NCI-H510A treated with DMSO at 0.1 percent for 48 hours (cell line): ENCODE results near the gene PXDN.

ENCODE experiments used
- DNase-seq: peaks from one replicate; lab custom pipeline; 2025; lab: John Stamatoyannopoulos, UW

The PXDN gene

DNA sequence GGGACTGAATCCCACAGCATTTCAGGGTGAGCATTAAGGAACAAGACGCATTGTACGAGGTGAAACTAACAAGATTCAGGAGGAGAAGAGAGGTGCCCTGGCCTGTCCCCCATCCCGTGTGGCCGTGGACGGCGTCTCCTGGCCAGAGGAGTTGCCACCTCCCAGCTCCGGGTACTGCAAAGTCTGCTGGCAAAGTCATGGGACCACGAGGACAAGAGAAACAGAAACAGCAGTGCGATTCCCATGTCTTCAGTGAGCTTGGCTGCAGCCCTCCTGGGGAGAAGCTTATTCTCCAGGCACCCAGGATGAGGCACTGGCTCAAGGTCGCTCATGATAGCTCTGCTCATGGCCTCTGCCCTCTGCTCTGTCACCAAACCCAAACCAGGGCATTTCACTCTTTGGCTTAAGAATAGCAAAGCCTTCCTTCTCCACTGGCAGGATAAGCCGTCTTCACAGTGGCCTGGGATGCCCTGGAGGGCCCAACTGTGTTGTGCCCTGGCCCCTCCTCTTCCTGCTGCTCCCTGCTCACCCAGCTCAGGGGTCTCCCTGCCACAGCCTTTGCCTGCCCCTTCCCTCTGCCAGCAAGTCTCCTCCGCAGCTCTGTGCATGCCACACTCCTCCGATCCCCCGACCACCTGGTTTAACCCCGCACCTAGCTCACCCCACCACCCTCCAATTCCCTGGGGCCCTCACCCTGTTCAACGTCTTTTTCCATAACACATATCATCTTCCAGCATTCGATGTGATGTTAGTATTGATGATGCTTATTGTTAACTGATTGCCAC lies 144.8 kb downstream of the PXDN start:
- no peak for DNase-seq

DNA sequence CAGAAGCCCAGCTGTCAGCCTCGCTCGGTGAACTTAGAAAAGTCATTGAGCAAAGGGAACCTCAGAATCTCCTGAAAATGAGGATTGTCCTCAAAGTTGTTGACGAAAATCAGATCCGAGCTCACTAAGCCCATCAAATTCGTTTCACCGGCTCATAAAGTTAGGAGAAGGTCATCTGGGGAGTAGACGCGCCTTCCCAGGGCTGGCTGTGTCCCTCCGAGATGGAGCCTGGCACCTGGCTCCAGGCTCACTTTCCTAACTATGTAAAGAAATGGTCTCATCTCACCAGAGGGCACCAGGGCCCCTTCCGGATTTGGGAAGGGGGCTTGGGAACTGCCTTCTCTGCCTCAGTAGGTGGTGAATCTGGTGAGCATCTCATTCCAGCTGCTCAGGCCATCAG lies 145.5 kb downstream of the PXDN start:
- DNase-seq = no peak

DNA sequence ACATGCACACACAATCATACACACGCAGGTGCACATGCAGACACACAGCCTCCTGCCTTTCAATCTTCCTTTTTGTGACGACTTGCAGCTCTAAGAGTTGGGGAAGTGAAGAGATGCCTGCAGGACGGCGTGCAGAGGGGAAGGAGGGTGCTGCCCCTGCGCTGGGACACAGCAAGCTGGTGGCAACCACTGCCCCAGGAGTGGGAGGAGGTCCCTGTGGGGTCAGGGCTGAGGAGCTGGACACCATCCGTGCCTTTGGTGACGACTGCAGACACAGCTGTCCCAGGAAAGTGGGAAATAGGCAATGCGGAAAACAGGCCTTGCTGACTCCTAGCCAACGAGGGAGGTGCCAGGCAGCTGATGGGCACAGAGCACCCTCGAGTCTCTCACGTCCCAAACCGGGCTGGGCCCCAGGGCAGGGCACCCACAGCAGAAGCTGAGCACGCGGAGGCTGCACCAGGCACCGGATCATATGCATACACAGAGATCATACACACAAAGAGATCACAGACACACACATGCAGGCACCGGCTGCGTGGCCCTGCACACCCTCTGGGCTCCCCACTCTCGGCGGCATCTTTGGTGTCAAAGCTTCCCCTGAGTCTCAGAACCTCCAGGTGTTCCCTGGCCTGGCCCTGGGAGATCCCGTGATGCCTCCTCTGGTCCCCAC lies 146.1 kb downstream of the PXDN start:
- DNase-seq = no peak

DNA sequence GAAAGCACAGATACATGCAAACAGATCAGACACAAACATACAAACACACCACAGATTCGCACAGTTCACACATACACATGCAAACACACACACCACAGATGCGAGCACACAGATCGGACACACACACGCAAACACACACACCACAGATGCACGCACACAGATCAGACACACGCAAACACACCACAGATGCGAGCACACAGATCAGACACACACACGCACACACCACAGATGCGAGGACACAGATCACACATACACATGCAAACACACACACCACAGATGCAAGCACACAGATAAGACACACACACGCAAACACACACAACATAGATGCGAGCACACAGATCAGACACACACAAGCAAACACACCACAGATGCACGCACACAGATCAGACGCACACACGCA lies 149.0 kb downstream of the PXDN start:
- DNase-seq = no peak

DNA sequence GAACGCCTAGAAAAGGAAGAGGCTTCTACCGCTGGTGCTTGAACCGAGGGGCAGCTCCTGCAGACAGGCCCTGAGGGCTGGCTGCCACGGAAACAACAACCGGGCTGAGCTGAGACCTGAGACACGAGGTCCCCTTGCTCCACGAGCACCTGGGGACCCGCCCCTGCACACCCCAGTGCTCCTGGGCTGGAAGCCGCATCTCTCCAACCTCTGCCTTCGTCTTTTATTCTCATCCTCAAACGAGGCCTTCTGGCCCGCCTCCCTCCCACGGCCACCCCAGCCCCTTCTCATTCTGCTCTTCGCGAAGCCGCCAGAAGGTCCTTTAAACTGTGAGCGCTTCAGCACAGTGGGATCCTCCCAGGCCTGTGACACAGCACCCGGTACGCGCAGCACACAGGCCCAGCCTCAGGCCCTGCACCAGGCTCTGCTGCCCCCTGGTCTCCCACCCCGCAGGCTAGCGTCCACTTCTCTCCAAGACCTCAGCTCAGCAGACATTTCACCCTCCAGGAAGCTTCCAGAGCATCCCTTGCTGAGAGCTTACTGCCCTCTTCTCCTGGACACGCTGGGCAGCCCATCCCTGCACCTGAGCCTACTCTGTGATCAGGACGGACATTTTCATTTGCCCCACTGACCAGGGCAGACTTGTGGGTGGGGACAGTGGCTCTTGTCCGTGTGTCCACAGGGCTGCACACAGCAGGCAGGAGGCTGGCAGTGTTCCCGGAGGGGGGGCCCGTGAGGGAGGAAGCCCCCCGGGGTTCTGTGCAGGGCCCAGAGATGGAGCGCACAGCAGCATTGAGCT lies 149.7 kb downstream of the PXDN start:
- DNase-seq = no peak

DNA sequence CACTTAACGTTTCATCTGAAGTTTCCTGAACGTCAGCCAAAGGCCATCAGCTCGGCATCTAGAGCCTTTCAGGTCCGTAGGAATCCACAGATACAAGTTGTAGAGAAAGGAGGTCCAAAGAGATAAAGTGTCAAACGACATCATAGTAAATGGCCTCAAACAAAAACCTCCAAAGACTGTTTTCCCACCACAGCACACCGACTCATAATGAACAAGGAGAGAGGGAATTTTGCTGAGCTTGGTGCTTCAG lies 150.3 kb downstream of the PXDN start:
- DNase-seq = no peak

DNA sequence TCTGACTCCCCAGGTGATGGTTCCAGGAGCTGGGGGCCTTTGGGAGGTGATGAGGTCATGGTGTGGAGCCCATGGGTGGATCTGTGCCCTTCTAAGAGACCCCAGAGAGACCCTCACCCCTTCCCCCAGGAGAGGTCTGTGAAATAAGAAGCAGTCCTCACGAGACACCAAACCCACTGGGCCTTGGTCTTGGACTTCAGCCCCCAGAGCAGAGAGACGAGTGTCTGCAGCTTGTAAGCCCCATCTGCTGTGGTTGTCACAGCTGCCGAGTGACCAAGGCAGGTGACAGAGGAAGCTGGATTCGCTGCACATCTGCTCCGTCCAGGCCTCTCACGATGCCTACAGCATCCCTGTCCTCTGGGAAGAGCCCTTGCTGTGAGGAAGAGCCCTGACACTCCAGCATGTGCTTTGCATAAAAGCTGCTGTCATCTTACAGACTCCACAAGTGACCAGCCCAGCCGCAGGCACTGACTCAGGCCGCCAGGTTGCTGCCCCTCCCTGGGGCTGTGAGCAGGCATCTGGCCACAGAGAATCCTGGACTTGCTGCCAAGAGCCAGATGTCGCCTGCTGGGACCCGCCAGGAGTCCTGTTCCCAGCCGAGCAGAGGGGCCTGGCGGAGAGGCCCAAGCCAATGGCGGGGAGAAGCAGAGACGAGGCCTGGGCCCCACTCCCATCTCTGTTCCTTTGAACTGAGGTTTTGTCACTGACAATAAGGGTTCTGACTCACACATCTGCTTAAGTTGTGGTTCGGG lies 150.8 kb downstream of the PXDN start:
- peak; percentile 50 for DNase-seq

DNA sequence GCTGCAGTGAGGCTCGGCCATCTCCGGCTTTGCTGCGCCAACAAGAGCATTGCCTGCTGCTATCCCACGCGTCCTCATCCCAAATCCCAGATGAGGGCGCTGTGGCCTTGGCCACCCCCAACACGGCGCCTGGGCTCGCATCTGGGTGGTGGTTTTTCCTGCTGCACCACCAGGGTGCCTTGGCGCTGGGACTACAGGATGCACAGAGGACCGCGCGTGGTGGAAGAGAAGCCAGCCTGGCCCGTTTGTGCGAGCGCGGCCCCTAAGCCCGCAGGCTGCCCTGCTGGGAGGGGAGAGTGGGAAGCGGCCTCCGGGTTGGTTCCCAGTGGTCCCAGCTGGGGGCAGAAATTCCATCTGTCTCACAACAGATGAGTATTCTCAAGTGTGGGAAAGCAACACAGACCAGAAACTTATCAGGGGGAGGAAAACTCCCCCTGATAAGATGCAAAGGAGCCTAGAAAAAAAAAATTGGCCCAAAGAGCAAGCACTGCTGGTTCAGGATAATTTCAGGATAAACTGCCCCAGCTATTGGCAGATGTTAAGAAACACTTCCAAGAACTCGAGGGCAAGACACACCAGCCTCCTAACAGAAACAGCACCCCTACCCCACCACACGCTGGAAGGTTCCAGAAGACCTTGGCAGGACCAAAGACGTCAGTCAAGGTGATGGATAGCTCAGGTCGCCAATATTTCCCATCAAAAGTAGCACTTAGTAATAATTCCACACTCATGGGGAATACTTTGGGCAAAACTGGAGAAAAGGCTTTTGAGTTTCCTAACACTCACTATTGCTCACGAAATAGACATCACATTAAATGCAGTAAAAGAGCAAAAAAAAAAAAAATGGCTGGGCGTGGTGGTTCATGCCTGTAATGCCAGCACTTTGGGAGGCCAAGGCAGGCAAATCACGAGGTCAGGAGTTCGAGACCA lies 152.1 kb downstream of the PXDN start:
- no peak for DNase-seq

DNA sequence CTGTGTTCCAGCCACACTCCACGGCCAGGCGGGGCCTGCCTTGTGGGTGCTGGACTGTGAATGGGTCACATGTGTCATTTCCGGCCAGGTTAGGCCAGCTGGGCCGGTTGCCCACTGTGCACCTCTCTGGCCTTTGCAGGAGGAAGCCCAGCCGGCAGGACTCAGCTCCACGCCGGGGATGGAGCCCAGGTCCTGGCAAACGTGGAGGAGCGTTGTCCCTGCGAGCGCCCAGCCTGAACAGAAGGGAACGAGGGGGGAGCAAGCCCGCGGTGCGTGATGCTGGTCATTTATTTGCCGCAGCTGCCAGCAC lies 152.9 kb downstream of the PXDN start:
- no peak for DNase-seq

DNA sequence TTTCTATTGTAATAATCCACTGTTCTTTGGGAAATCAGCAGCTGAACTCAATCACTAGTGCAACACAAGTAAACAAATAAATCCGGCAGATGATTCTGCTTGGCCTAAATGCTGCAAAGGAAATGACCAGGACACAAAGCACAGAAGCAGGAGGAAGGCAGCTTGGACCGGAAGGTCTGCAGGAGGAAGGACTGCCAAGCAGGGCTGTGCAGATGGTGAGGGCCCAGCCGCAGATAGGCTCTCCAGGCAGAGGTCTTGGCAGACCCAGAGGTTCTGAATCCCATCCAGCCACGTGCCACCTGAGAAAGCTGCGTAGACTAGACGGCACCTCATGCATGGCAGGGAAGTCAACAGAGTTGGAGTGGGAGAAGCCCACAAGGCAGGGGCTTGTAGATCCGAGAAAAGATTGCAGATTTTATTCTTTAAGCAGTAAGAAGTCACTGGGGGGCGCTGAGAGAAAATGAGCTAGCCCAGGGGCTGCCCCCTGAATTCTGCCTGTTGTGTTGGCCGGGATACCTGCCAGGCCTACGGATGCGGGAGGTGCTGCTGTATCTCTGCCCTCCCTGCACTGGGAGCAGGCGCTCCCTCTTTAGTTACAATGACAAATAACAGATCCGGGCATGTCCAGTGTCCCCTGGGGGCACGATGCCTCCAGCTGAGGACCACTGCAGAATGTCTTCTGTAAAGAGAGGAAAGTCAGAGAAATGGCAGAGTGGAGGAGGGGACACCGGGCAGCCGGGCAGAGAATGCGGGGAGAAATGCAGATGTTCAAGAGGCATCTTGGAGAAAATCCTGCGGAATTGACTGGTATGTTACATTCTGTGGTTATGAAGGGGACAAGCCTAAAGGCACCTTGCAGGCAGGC lies 153.5 kb downstream of the PXDN start:
- DNase-seq = no peak

DNA sequence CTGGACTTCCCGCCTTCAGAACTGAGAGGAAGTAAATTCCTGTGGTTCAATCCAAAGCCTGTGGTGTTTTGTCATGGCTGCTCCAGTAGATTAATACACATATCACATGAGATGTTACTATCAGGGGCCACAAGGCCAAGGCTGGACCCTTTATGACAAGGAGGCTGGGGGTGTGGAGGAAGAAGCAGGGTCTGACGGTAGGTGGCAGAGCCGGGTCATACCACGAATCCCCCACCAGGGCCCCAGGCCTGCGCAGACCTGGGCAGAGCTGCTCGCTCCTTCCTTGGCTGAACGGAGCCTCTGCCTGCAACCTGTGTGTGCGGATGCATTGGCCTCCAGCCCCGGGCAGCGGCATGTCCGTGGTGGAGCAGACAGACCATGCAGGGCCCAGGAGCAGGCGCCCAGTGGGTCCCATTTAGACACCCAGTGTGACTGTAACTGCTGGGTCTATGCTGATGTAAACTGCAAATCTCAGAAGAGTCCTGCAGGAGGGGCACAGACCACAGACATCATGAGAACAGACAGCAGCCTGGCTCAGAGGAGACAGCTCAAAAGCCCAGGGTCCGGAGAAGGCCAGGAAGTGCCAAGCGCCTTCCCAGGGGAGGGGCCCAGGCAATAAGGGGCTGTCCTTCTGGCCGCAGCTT lies 155.2 kb downstream of the PXDN start:
- no peak for DNase-seq

DNA sequence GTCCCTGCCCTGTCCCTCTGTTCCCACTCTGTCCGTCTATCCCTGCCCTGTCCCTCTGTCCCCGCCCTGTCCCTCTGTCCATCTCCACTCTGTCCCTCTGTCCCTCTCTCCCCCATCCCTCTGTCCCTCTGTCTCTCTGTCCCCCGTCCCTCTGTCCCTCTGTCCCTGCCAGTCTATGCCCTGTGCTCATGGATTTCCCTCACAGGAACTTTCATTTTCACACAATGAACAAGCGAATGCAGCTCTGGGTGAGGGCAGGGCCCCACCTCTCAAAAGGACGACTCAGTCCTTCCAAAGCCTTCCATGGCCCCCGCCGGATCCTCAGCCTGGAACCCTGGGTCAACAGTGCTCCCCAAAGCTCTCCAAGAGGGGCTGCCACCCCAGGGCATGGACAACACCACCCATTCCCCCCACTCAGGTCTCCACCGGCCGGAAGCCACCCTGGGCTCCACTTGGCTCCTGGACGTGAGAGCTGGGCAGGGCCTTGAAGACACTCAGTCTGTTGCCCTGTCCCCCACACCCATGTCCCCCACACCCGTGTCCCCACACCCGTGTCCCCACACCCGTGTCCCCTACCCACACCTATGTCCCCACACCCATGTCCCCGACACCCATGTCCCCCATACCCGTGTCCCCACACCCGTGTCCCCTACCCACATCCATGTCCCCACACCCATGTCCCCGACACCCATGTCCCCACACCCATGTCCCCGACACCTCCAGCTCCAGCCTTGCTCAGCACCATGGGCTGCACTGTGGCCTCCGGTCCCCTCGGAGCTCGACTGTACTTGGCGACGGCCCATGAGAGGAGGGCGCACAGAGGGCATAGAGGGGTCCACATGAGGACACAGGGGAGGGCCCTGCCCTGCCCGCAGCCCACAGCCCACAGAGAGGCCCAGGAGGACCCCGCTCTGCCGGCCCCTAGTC lies 156.0 kb downstream of the PXDN start:
- DNase-seq = no peak

DNA sequence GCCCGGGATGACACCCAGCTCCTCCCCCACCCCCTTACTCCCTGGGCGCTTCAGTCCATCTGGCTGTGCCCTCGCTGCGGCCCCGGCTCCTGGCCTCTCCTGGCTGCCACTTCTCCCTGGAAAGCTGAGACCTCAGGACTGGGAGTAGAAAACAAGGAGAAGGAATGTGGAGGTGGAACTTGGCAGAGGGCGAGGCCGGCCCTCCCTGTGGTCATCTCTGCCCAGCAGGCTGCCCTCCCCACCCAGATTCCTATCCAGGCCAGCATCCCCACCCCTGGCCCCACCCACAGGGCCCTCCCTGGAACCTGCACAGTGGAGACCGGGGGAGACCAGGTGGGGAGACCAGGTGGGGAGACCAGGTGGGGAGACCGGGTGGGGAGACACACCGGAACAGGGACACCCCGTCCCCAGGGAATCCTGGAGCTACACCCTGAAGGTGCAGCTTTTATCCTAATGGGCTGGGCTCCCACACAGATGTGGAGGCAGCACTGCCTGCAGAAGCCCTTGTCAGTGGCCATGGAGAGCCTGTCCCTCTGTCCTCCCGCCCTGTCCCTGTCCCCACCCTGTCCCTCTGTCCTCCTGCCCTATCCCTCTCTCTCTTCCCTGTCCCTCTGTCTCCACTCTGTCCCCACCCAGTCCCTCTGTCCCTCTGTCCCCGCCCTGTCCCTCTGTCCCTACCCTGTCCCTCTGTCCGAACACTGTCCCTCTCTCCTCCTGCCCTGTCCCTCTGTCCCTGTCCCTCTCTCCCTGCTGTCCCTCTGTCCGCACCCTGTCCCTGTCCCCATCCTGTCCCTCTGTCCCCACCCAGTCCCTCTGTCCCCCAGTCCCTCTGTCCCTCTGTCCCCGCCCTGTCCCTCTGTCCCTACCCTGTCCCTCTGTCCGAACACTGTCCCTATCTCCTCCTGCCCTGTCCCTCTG lies 157.1 kb downstream of the PXDN start:
- DNase-seq = no peak

DNA sequence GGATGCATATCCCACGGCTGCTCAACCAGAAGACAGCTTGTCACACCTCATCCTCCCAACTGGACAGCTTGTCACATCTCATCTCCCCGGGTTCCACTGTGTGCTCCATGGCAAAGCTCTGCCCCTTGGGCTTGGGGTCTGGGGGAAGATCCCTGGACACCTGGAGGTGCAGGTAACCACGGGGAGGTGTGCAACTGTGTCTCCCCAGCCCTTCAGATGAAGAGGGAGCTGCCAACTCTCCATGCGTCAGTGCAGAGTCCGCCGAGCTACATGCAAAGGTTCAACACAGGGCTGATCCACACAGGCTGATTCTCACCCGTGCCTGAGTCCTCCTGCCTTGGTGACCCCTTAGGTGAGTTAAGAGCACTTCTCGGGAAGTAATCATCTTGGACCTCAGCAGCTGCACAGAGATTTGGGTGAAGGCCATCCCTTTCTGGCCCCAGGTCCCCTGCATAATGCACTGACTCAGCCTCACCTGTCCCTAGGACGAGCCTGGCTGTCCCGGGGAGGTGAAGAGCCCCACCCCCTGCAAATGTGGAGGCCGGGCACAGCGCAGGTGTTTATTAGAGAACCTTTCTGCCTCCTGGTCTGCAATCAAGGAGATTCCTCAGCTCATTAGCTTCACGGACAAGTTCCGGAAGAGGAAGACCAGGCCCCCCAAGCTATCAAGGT lies 157.9 kb downstream of the PXDN start:
- DNase-seq = no peak

DNA sequence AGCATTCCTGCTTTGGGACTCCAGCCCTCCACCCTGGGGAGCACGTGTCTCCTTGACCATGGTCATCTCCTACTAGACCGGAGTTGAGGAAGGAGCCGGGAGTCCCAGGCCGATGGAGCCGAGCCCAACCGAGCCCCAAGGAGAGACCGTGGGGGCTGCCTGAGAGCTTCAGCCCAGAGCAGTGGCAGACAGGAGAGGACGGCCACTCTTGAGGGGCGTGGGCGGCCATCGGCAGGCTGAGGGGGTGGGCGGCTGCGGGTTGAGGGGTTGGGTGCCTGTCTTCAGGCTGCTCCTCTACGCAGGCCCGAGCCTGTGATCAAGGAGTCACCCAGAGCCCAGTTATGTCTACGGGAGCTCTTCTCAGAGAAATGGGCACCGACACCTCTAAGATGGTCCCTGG lies 158.7 kb downstream of the PXDN start:
- no peak for DNase-seq

DNA sequence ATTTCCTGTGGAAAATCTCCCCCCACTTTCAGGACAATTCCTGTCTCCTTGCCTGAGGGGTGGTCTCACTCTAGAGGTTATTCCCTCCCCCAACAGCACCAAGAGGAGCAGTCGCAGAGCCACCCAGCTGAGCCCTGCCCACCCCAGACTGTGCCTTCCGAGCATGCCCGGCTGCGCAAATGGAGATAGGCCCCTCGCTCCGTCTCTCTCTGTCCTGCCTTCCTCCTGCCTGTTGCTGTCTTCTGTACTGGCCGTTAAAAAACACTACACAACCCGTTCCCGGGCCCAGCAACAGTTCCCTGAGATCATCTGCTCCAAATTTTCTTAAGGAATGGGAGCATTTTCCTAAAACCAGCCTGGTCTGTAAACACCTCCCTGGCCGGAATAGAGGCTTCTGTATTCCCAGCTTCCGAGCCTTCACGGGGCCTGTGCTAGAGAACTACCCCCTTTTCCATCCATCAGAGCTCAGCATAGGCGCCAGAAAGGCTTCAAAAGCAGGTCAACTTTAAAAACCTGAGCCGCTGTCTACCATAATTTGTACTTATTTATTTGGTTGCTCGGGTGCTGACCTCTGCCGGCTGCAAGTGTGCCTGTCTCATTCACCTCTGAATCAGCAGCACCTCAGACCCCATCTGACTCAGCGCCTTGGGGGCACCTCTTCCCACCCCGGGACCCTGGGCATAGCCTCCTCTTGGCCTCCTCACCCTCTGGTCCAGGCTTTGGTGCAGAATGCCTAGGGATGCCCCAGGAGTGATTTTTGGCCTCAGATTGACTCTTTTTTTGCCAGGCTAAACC lies 159.4 kb downstream of the PXDN start:
- no peak for DNase-seq
